K562 (cell line): ENCODE results near the gene LSM4. TPM values are rescaled to one million over a fixed set of nuclear protein-coding genes. Genes with fewer than 3 reads are reported as not detected.

Experiments used
- BMI1 ChIP-seq: fragments of 150-350 bp; IDR thresholded peaks from 2 replicates; pipeline ENCODE4 v1.6.1; 2014; ENCODE audit warnings: low read length
- CHD2 ChIP-seq: IDR thresholded peaks from 2 replicates; pipeline ENCODE4 v1.6.1; 2011; ENCODE audit warnings: low read depth, low read length
- ETV1 ChIP-seq: fragments of 450-650 bp; conservative IDR thresholded peaks from 2 replicates; pipeline ENCODE4 v1.6.1; 2016; ENCODE audit warnings: missing genetic modification characterization, control low read depth, low read depth, missing compliant biosample characterization
- GATA2 ChIP-seq: sonication (generic); formaldehyde crosslinking; IDR thresholded peaks from 2 replicates; pipeline ENCODE4 v1.4.0; 2020; ENCODE audit warnings: mild to moderate bottlenecking, missing genetic modification reagents
- JUN ChIP-seq, 2 experiments: sonication (generic) in 1 of 2; formaldehyde crosslinking in 1 of 2; IDR thresholded peaks; 2 replicates each; pipeline versions ENCODE4 v1.6.1 to v1.8.0; 2012 to 2022; ENCODE audit warnings: borderline replicate concordance in 2 of 2, mild to moderate bottlenecking in 2 of 2, improper control_type of control experiment in 1 of 2, low read depth in 1 of 2, low read length in 1 of 2, missing genetic modification reagents in 1 of 2
- MEF2A ChIP-seq: IDR thresholded peaks from 2 replicates; pipeline ENCODE4 v1.6.1; 2011; ENCODE audit warnings: low read depth, mild to moderate bottlenecking, low read length, moderate library complexity; ENCODE audit not compliant: control insufficient read depth
- NCOA2 ChIP-seq, 2 experiments: fragments of 450-650 bp; IDR thresholded peaks; 2 replicates each; pipeline ENCODE4 v1.6.1; 2018; ENCODE audit warnings: mild to moderate bottlenecking in 2 of 2, moderate library complexity in 1 of 2; ENCODE audit not compliant: partially characterized antibody in 2 of 2
- POLR3G ChIP-seq: IDR thresholded peaks from 2 replicates; pipeline ENCODE4 v1.6.1; 2011; ENCODE audit not compliant: insufficient read length, insufficient replicate concordance; ENCODE audit errors: extremely low read depth
- SAP30 ChIP-seq: fragments of 200-600 bp; sonication (generic); IDR thresholded peaks from 2 replicates; pipeline ENCODE4 v1.6.1; 2012; ENCODE audit warnings: borderline replicate concordance, low read depth, mild to moderate bottlenecking, moderate library complexity, low read length, control low read depth, inconsistent platforms; ENCODE audit not compliant: insufficient read depth, poor library complexity, severe bottlenecking
- TEAD4 ChIP-seq, 2 experiments: sonication (generic) in 1 of 2; formaldehyde crosslinking in 1 of 2; IDR thresholded peaks; 2 replicates each; pipeline versions ENCODE4 v1.6.1 to v1.8.0; 2012 to 2022; ENCODE audit warnings: borderline replicate concordance in 1 of 2, inconsistent platforms in 1 of 2, low read length in 1 of 2, mild to moderate bottlenecking in 1 of 2, missing genetic modification reagents in 1 of 2
- ZBED1 ChIP-seq: IDR thresholded peaks from 2 replicates; pipeline ENCODE4 v1.6.1; 2014
- ZNF76 ChIP-seq: fragments of 250-450 bp; sonication (Bioruptor Pico); IDR thresholded peaks from 2 replicates; pipeline ENCODE4 v1.4.0; 2020; ENCODE audit warnings: mild to moderate bottlenecking, moderate library complexity, borderline replicate concordance
- polyA plus RNA-seq, 8 experiments: library from polyadenylated mRNA; depleted of rRNA in 4 of 8; stranded (reverse) in 5 of 8; unstranded in 3 of 8; fragments of >200 nt; fragmentation: Nextera tagmentation in 2 of 8; fragmentation: Illumina TruSeq in 1 of 8; extraction: Ambion mirVana in 2 of 8; extraction: Trizol in 1 of 8; gene quantifications; 2 replicates each; pipeline versions ENCODE4 v1.2.1 to v1.2.3, GENCODE V29; 2011 to 2014; ENCODE audit warnings: inconsistent platforms in 1 of 8, missing spikeins in 1 of 8
- total RNA-seq, 7 experiments: library from RNA; depleted of rRNA in 6 of 7; stranded (reverse); fragments of >200 nt in 6 of 7; fragmentation: Illumina TruSeq in 2 of 7; extraction: Trizol in 2 of 7; gene quantifications; 2 replicates each; pipeline versions ENCODE4 v1.2.1 to v1.2.3, GENCODE V29; 2011 to 2021; ENCODE audit warnings: low replicate concordance in 1 of 7
- TF ChIP-seq, protein P1 (sequence below): sonication (generic); formaldehyde crosslinking; IDR thresholded peaks from 2 replicates; pipeline ENCODE4 v1.8.1; 2023; ENCODE audit warnings: mild to moderate bottlenecking, missing genetic modification reagents
- TF ChIP-seq, protein P2 (sequence below): sonication (generic); formaldehyde crosslinking; IDR thresholded peaks from 2 replicates; pipeline ENCODE4 v1.8.0; 2023; ENCODE audit warnings: mild to moderate bottlenecking, missing genetic modification reagents
- TF ChIP-seq, protein P3 (sequence below), 2 experiments: IDR thresholded peaks; 2 replicates each; pipeline ENCODE4 v1.6.1; 2011; ENCODE audit warnings: borderline replicate concordance in 1 of 2, control low read depth in 1 of 2, low read depth in 1 of 2, low read length in 1 of 2, mild to moderate bottlenecking in 1 of 2, mixed read lengths in 1 of 2, moderate library complexity in 1 of 2; ENCODE audit not compliant: insufficient read depth in 1 of 2, insufficient read length in 1 of 2, poor library complexity in 1 of 2, severe bottlenecking in 1 of 2; ENCODE audit errors: extremely low read depth in 1 of 2
- TF ChIP-seq, protein P4 (sequence below): sonication (generic); formaldehyde crosslinking; IDR thresholded peaks from 2 replicates; pipeline ENCODE4 v1.9.0; 2022; ENCODE audit warnings: mild to moderate bottlenecking, missing genetic modification reagents
- TF ChIP-seq, protein P5 (sequence below), 2 experiments: fragments of 450-650 bp in 1 of 2; sonication (generic) in 1 of 2; formaldehyde crosslinking; conservative IDR thresholded peaks; 2 replicates each; pipeline versions ENCODE4 v1.4.0 to v1.8.1; 2020 to 2022; ENCODE audit warnings: mild to moderate bottlenecking in 1 of 2, missing genetic modification reagents in 1 of 2

Gene LSM4
- total and polyA plus RNA-seq, 9 of the 15 experiments (the other 6 are each of a cell fraction or from before 2014, with no cell fraction given) = 11.9 to 763 (median 202) TPM

DNA sequence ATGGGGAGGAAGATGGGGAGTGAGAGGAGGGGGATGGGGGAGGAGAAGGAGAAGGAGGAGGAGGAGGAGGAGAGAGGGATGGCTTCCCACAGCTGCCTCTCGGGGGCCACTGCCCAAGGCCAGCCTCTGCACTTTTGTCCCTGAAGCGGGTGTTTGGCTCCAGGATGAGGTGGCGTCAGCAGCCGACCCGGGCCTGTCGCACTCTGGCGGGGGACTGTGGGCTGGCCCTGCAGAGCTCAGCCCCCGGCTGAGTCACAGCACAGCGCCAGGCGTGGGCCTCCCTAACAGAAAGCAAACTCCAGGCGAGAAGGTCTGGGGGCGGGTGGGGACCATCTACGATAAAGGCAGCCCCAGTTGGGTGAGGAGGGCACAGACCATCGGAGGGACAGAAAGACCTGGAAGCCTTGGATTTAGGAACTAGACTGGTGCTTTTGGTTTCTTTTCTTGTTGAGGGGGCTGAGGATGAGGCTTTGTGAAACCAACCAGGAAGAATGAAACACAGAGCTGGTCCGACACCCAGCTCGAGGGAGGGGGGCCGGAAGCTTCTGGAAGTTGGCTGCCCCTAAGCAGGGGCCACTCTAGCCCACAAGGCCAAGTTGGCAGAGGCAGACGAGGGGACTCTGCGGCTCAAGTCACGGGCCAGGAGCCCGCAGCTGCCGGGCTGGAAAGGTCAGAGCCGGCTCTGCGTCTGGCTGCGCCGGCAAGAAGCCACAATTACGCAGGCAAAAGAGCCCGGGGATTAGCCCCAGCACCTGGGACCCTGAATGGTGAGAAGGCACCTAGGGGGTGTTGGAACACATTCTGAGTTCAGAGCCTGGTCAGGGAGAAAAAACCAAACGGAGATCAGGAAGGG lies 18.2 kb downstream of the LSM4 start (continued):
- TF ChIP-seq, protein P1, sequence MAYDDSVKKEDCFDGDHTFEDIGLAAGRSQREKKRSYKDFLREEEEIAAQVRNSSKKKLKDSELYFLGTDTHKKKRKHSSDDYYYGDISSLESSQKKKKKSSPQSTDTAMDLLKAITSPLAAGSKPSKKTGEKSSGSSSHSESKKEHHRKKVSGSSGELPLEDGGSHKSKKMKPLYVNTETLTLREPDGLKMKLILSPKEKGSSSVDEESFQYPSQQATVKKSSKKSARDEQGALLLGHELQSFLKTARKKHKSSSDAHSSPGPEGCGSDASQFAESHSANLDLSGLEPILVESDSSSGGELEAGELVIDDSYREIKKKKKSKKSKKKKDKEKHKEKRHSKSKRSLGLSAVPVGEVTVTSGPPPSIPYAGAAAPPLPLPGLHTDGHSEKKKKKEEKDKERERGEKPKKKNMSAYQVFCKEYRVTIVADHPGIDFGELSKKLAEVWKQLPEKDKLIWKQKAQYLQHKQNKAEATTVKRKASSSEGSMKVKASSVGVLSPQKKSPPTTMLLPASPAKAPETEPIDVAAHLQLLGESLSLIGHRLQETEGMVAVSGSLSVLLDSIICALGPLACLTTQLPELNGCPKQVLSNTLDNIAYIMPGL (CRISPR knock-in tag) = no peak
- TF ChIP-seq, protein P2, sequence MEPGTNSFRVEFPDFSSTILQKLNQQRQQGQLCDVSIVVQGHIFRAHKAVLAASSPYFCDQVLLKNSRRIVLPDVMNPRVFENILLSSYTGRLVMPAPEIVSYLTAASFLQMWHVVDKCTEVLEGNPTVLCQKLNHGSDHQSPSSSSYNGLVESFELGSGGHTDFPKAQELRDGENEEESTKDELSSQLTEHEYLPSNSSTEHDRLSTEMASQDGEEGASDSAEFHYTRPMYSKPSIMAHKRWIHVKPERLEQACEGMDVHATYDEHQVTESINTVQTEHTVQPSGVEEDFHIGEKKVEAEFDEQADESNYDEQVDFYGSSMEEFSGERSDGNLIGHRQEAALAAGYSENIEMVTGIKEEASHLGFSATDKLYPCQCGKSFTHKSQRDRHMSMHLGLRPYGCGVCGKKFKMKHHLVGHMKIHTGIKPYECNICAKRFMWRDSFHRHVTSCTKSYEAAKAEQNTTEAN (CRISPR knock-in tag) = no peak
- TF ChIP-seq POLR3G = no peak
- 0 out of 2 replicates have a peak, but pooled peaks have one; percentile 37 for TF ChIP-seq TEAD4 (IDR thresholded peaks at IDR 0.05; ENCODE audit: low read length)
- no peak for TF ChIP-seq TEAD4 (CRISPR knock-in tag; IDR thresholded peaks at IDR 0.05; ENCODE audit: borderline replicate concordance)
- peak; percentile 80 for TF ChIP-seq JUN (IDR thresholded peaks at IDR 0.05; ENCODE audit: borderline replicate concordance, low read depth, low read length)
- TF ChIP-seq JUN (CRISPR knock-in tag; IDR thresholded peaks at IDR 0.05; ENCODE audit: borderline replicate concordance) = no peak
- no peak for TF ChIP-seq BMI1
- 0 out of 2 replicates have a peak, but pooled peaks have one; percentile 51 for TF ChIP-seq ZBED1
- no peak for TF ChIP-seq CHD2
- TF ChIP-seq, protein P3, sequence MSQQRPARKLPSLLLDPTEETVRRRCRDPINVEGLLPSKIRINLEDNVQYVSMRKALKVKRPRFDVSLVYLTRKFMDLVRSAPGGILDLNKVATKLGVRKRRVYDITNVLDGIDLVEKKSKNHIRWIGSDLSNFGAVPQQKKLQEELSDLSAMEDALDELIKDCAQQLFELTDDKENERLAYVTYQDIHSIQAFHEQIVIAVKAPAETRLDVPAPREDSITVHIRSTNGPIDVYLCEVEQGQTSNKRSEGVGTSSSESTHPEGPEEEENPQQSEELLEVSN (IDR thresholded peaks at IDR 0.05; ENCODE audit: borderline replicate concordance in 1 of 2, extremely low read depth in 1 of 2, insufficient read depth in 1 of 2, insufficient read length in 1 of 2, low read depth in 1 of 2, low read length in 1 of 2, poor library complexity in 1 of 2, severe bottlenecking in 1 of 2) = peak in 1 of 2 experiments; percentile 39
- no peak for TF ChIP-seq GATA2
- TF ChIP-seq MEF2A = no peak
- no peak for TF ChIP-seq ZNF76
- TF ChIP-seq, protein P4, sequence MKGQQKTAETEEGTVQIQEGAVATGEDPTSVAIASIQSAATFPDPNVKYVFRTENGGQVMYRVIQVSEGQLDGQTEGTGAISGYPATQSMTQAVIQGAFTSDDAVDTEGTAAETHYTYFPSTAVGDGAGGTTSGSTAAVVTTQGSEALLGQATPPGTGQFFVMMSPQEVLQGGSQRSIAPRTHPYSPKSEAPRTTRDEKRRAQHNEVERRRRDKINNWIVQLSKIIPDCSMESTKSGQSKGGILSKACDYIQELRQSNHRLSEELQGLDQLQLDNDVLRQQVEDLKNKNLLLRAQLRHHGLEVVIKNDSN (CRISPR knock-in tag) = no peak
- TF ChIP-seq, protein P5, sequence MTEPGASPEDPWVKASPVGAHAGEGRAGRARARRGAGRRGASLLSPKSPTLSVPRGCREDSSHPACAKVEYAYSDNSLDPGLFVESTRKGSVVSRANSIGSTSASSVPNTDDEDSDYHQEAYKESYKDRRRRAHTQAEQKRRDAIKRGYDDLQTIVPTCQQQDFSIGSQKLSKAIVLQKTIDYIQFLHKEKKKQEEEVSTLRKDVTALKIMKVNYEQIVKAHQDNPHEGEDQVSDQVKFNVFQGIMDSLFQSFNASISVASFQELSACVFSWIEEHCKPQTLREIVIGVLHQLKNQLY (CRISPR knock-in tag; conservative IDR thresholded peaks at IDR 0.05) = no peak
- no peak for TF ChIP-seq NCOA2 (IDR thresholded peaks at IDR 0.05; ENCODE audit: partially characterized antibody in 2 of 2)
- peak; percentile 75 for TF ChIP-seq ETV1 (tag)
- no peak for TF ChIP-seq SAP30
